ENCODE results near the gene PILRB.
A peak's percentile ranks its signal among the peaks of the same experiment; 100 is the strongest.
"Not testable (repeated sequence)": the region's sequence is repeated elsewhere in the genome, so short reads cannot be mapped to it uniquely, and the experiment has no call there.

The PILRB gene

DNA sequence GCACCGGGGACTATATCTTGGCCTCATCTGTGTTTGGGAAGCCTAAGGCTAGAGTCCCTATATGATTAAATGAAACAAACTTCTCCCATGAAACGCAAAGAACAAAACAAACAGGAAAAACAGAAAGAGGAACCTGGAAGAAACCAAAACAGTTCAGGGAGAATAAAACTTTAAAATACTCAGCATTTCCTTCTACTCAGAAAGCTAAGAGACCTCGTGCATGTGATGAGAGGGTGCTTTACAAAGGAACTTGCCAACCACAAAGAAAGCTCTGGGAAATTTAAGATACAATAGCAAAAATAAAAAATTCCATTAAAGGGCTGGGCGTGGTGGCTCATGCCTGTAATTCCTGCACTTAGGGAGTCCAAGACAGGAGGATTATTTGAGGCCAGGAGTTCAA, 22.3 kb downstream of the PILRB start:
- Histone ChIP-seq H3F3A (ENCODE audit: control insufficient read depth, insufficient read depth) (peaks cover 23% of the 10 kb centered on the region), H3K27ac (ENCODE audit: low read depth, low read length) (peak overlapping the region; percentile 26), H3K27me3 (ENCODE audit: control insufficient read depth, low read length) (no peaks in the 10 kb centered on the region), H3K4me1 (ENCODE audit: control insufficient read depth, low read length) (peaks cover 52% of the 10 kb centered on the region), H3K9me2 (replicated peaks; ENCODE audit: control insufficient read depth, low read length) (no peaks in the 10 kb centered on the region), H3K36me3 (ENCODE audit: control insufficient read depth, low read length) (no peaks in the 10 kb centered on the region), H4K20me1 (ENCODE audit: control insufficient read depth, insufficient read depth, low read depth, low read length) (no peaks in the 10 kb centered on the region), H3K79me2 (ENCODE audit: control insufficient read depth, low read length) (no peaks in the 10 kb centered on the region), H3K9me3 (ENCODE audit: control insufficient read depth, insufficient read depth, low read length) (peaks cover 4% of the 10 kb centered on the region; the same call in 1 of the 2 replicates), H3K4me2 (ENCODE audit: low read length) (peak overlapping the region; percentile 22), H3K4me3 (ENCODE audit: low read length) (no peak overlapping the region)
- no peak for TF ChIP-seq CTCF (IDR thresholded peaks at IDR 0.05; ENCODE audit: low read depth, low read length, poor library complexity, severe bottlenecking)

DNA sequence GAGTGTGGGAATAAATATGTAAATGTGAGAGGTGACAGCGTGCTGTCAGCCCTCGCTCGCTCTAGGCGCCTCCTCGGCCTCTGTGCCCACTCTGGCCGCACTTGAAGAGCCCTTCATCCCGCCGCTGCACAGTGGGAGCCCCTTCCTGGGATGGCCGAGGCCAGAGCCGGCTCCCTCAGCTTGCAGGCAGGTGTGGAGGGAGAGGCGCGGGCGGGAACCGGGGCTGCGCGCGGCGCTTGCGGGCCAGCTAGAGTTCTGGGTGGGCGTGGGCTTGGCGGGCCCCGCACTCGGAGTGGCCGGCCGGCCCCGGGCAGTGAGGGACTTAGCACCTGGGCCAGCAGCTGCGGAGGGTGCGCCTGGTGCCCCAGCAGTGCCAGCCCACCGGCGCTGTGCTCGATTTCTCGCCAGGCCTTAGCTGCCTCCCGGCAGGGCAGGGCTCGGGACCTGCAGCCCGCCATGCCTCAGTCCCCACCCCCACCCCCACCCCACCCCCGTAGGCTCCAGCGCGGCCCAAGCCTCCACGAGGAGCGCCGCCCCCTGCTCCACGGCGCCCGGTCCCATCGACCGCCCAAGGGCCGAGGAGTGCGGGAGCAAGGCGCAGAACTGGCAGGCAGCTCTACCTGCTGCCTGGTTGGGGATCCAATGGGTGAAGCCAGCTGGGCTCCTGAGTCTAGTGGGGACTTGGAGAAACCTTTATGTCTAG, 23.8 kb downstream of the PILRB start:
- not testable (repeated sequence) for H3K36me3 ChIP-seq (ENCODE audit: control insufficient read depth, low read length); H3K9me3 ChIP-seq (ENCODE audit: control insufficient read depth, insufficient read depth, low read length); H3K27me3 ChIP-seq (ENCODE audit: control insufficient read depth, low read length); H4K20me1 ChIP-seq (ENCODE audit: control insufficient read depth, insufficient read depth, low read depth, low read length); H3K4me3 ChIP-seq (ENCODE audit: low read length); H3K27ac ChIP-seq (ENCODE audit: low read depth, low read length); H3K9me2 ChIP-seq (replicated peaks; ENCODE audit: control insufficient read depth, low read length); H3K4me2 ChIP-seq (ENCODE audit: low read length); H3K79me2 ChIP-seq (ENCODE audit: control insufficient read depth, low read length)
- Histone ChIP-seq H3K4me1 (ENCODE audit: control insufficient read depth, low read length) (peaks cover 66% of the 10 kb centered on the region), H3F3A (ENCODE audit: control insufficient read depth, insufficient read depth) (peaks cover 19% of the 10 kb centered on the region)

GRCh38 chr7:100382234-100382853, 24.4 kb downstream of the PILRB start:
- not testable (repeated sequence) for H3K79me2 ChIP-seq (ENCODE audit: control insufficient read depth, low read length); H4K20me1 ChIP-seq (ENCODE audit: control insufficient read depth, insufficient read depth, low read depth, low read length); H3K4me3 ChIP-seq (ENCODE audit: low read length); H3K9me3 ChIP-seq (ENCODE audit: control insufficient read depth, insufficient read depth, low read length); H3K27ac ChIP-seq (ENCODE audit: low read depth, low read length); H3K4me2 ChIP-seq (ENCODE audit: low read length); H3K36me3 ChIP-seq (ENCODE audit: control insufficient read depth, low read length); H3K9me2 ChIP-seq (replicated peaks; ENCODE audit: control insufficient read depth, low read length); H3K27me3 ChIP-seq (ENCODE audit: control insufficient read depth, low read length)
- peaks cover 19% of the 10 kb centered on the region for H3F3A ChIP-seq (ENCODE audit: control insufficient read depth, insufficient read depth)
- peaks cover 70% of the 10 kb centered on the region for H3K4me1 ChIP-seq (ENCODE audit: control insufficient read depth, low read length)

DNA sequence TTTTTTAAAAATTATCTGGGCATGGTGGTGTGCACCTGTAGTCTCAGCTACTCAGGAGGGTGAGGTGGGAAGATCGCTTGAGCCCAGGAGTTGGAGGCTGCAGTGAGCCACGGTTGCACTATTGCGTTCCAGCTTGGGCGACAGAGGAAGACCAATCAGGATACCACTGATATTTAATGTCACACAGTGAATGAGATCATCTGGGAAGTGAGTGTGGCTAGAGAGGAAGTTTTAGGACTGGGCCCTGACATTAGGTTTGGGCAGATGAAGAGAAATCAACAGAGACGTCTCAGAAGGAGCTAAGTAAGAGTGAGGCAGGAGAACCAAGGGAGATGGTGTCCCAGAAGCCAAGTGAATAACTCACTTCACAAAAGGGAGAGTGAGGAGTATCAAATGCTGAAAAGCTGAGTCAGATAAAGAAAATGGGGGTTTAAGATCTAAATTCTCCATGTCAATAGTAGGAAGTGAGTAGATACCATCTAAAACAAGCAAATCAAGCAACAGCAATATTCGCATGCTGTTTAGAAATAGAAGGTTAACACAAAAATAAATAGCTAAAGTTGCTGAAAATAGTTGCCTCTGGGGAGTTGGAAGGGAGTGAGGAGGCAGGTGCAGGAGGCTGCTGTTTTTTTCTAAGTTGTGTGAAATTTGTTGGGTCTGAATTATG, 26.8 kb downstream of the PILRB start:
- Histone ChIP-seq H3K27ac (ENCODE audit: low read depth, low read length) (peak overlapping the region; percentile 77), H3F3A (ENCODE audit: control insufficient read depth, insufficient read depth) (peaks cover 16% of the 10 kb centered on the region), H3K79me2 (ENCODE audit: control insufficient read depth, low read length) (no peaks in the 10 kb centered on the region), H3K27me3 (ENCODE audit: control insufficient read depth, low read length) (no peaks in the 10 kb centered on the region), H3K4me2 (ENCODE audit: low read length) (peak overlapping the region; percentile 67), H3K36me3 (ENCODE audit: control insufficient read depth, low read length) (no peaks in the 10 kb centered on the region), H3K4me1 (ENCODE audit: control insufficient read depth, low read length) (peaks cover 60% of the 10 kb centered on the region), H3K9me2 (replicated peaks; ENCODE audit: control insufficient read depth, low read length) (no peaks in the 10 kb centered on the region), H3K4me3 (ENCODE audit: low read length) (peak overlapping the region; percentile 51), H4K20me1 (ENCODE audit: control insufficient read depth, insufficient read depth, low read depth, low read length) (no peaks in the 10 kb centered on the region), H3K9me3 (ENCODE audit: control insufficient read depth, insufficient read depth, low read length) (peaks cover 4% of the 10 kb centered on the region; the same call in 1 of the 2 replicates)
- TF ChIP-seq CTCF (IDR thresholded peaks at IDR 0.05; ENCODE audit: low read depth, low read length, poor library complexity, severe bottlenecking): no peak
- no peak for TF ChIP-seq EZH2phosphoT487 (IDR thresholded peaks at IDR 0.05; ENCODE audit: borderline replicate concordance, low read length)
